ENCODE measurements around the gene JAKMIP2. TPM values are rescaled to one million over a fixed set of nuclear protein-coding genes. Genes with fewer than 3 reads are reported as not detected.

Gene JAKMIP2
- total RNA-seq, 1 experiment from 2014 or later: 67.4 TPM

DNA sequence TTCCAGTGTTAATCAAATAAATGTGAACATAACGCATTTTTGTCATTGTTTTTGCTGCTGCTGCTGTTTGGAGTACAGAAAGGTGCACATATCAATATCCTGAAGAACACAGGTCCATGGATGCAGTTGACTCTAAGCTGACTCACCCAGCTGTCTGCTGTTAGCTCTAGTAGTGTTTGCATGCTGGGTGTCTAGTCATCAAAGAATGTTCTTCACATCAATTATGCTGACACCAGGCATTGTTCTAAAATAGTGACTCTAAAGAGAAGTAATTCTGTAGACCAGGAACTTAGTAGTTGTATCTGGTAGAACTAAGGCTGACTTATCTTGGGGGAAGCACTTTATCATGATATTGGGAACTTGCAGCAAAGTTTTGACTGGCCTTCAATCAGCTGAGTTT is 217.0 kb downstream of the JAKMIP2 start:
- no peak overlapping the region for H3K27ac ChIP-seq (ENCODE audit: low read depth, low read length, poor library complexity, severe bottlenecking)
- H3K4me1 ChIP-seq (ENCODE audit: insufficient read depth, low read length, poor library complexity, severe bottlenecking): peaks cover 17% of the 10 kb centered on the region
- ChIA-PET CTCF (no interaction called here), POLR2A (ENCODE audit: low non-redundant PET) (no interaction called here)
- no peaks in the 10 kb centered on the region for H3K27me3 ChIP-seq (replicated peaks; ENCODE audit: insufficient read depth, low read depth, low read length, poor library complexity)
- H3K9me3 ChIP-seq (ENCODE audit: low read depth, low read length, poor library complexity, severe bottlenecking): no peaks in the 10 kb centered on the region
- no peak for TF ChIP-seq EZH2 (IDR thresholded peaks at IDR 0.05; ENCODE audit: borderline replicate concordance, low read depth, low read length, poor library complexity, severe bottlenecking)
- TF ChIP-seq, protein P1, sequence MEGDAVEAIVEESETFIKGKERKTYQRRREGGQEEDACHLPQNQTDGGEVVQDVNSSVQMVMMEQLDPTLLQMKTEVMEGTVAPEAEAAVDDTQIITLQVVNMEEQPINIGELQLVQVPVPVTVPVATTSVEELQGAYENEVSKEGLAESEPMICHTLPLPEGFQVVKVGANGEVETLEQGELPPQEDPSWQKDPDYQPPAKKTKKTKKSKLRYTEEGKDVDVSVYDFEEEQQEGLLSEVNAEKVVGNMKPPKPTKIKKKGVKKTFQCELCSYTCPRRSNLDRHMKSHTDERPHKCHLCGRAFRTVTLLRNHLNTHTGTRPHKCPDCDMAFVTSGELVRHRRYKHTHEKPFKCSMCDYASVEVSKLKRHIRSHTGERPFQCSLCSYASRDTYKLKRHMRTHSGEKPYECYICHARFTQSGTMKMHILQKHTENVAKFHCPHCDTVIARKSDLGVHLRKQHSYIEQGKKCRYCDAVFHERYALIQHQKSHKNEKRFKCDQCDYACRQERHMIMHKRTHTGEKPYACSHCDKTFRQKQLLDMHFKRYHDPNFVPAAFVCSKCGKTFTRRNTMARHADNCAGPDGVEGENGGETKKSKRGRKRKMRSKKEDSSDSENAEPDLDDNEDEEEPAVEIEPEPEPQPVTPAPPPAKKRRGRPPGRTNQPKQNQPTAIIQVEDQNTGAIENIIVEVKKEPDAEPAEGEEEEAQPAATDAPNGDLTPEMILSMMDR (conservative IDR thresholded peaks at IDR 0.05; ENCODE audit: low read depth, low read length): no peak
- peak; percentile 45 for DNase-seq (ENCODE audit: low spot score)
- no TSS peak for BruUV-seq (replicated peaks)
- intact Hi-C loops (cut with micrococcal nuclease; ENCODE audit: unreplicated experiment): no loop called here
- H3K4me3 ChIP-seq (ENCODE audit: low read depth, low read length, poor library complexity, severe bottlenecking): no peak overlapping the region
- no peaks in the 10 kb centered on the region for H3K36me3 ChIP-seq (ENCODE audit: insufficient read depth, low read length, poor library complexity, severe bottlenecking)

DNA sequence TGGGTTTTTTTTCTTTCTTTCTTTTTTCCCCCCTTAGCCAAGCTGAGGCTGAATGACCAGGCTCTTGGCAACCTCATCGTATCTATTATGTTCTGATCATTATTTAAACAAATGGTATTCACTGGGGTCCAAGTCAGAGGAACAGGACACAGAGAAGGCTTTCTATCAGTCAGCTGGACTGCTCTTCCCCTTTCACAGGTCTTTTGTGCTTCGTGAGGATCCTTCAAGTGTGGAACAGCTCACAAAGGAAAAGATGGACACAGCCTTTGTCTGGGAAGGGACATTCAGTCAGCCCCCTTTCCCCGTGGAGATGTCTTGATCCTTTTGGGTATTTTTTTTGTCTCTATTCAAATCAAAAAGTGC is 218.4 kb downstream of the JAKMIP2 start:
- DNase-seq (ENCODE audit: low spot score): no peak
- Histone ChIP-seq H3K27me3 (replicated peaks; ENCODE audit: insufficient read depth, low read depth, low read length, poor library complexity) (no peaks in the 10 kb centered on the region), H3K9me3 (ENCODE audit: low read depth, low read length, poor library complexity, severe bottlenecking) (no peaks in the 10 kb centered on the region), H3K27ac (ENCODE audit: low read depth, low read length, poor library complexity, severe bottlenecking) (no peak overlapping the region), H3K4me3 (ENCODE audit: low read depth, low read length, poor library complexity, severe bottlenecking) (no peak overlapping the region), H3K36me3 (ENCODE audit: insufficient read depth, low read length, poor library complexity, severe bottlenecking) (no peaks in the 10 kb centered on the region), H3K4me1 (ENCODE audit: insufficient read depth, low read length, poor library complexity, severe bottlenecking) (peaks cover 17% of the 10 kb centered on the region)
- ChIA-PET CTCF (no interaction called here), POLR2A (ENCODE audit: low non-redundant PET) (no interaction called here)
- intact Hi-C loops (cut with micrococcal nuclease; ENCODE audit: unreplicated experiment): loop anchor here (1.0 to 5.0 kb wide), 2 partner anchors 24 to 342 kb away; no protein-coding TSS in a partner anchor
- no TSS peak for BruUV-seq (replicated peaks)
- TF ChIP-seq, protein P1 (conservative IDR thresholded peaks at IDR 0.05; ENCODE audit: low read depth, low read length): no peak
- TF ChIP-seq EZH2 (IDR thresholded peaks at IDR 0.05; ENCODE audit: borderline replicate concordance, low read depth, low read length, poor library complexity, severe bottlenecking): no peak

DNA sequence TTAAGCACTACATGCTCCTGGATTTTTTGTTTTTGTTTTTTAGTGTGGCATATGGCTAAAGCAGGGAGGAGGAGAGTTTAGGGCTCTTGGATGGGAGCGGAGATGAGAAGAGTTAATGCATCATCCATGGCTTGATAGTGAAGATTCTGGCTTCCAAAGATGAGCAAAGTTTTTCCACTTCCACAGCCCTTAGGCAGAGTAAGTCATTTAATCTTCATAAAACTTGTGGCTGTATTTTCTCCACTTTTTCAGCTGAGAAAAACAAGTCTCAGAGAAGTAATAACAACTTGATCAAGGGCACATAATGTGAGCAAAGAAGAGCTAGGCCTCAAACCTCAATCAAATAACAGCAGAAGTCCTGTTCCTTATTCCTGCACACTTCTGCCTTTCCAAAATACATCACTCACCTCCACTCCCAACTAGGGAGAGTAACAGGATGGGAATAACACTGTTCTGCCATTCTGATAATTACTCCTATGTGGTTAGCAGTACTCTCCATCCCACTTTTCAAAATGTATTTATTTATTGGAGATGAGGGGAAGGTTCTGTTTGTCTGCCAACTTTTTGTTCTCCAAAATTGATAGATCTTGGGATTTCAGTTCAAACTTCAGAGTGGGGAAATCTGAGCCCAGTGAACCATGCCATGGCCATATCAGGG is 218.9 kb downstream of the JAKMIP2 start:
- peaks cover 13% of the 10 kb centered on the region for H3K4me1 ChIP-seq (ENCODE audit: insufficient read depth, low read length, poor library complexity, severe bottlenecking)
- ChIA-PET CTCF (no interaction called here), POLR2A (ENCODE audit: low non-redundant PET) (no interaction called here)
- no peak for DNase-seq (ENCODE audit: low spot score)
- no peaks in the 10 kb centered on the region for H3K36me3 ChIP-seq (ENCODE audit: insufficient read depth, low read length, poor library complexity, severe bottlenecking)
- intact Hi-C loops (cut with micrococcal nuclease; ENCODE audit: unreplicated experiment): loop anchor here (1.0 to 5.0 kb wide), 2 partner anchors 23 to 341 kb away; no protein-coding TSS in a partner anchor
- no peak for TF ChIP-seq EZH2 (IDR thresholded peaks at IDR 0.05; ENCODE audit: borderline replicate concordance, low read depth, low read length, poor library complexity, severe bottlenecking)
- TF ChIP-seq, protein P1 (conservative IDR thresholded peaks at IDR 0.05; ENCODE audit: low read depth, low read length): no peak
- H3K27ac ChIP-seq (ENCODE audit: low read depth, low read length, poor library complexity, severe bottlenecking): no peak overlapping the region
- no peaks in the 10 kb centered on the region for H3K27me3 ChIP-seq (replicated peaks; ENCODE audit: insufficient read depth, low read depth, low read length, poor library complexity)
- BruUV-seq (replicated peaks): no TSS peak
- no peak overlapping the region for H3K4me3 ChIP-seq (ENCODE audit: low read depth, low read length, poor library complexity, severe bottlenecking)
- H3K9me3 ChIP-seq (ENCODE audit: low read depth, low read length, poor library complexity, severe bottlenecking): no peaks in the 10 kb centered on the region

Measured in A673 (cell line).